Erythroblast (primary cell): ENCODE data around the gene GPD2.

Experiments
- GATA1 ChIP-seq: IDR thresholded peaks from 2 replicates; pipeline ENCODE4 v1.6.1; 2011; ENCODE audit warnings: low read depth, mild to moderate bottlenecking, control low read depth, low read length, moderate library complexity
- POLR2A ChIP-seq: IDR thresholded peaks from 2 replicates; pipeline ENCODE4 v1.6.1; 2011; ENCODE audit warnings: mild to moderate bottlenecking, low read length

DNA sequence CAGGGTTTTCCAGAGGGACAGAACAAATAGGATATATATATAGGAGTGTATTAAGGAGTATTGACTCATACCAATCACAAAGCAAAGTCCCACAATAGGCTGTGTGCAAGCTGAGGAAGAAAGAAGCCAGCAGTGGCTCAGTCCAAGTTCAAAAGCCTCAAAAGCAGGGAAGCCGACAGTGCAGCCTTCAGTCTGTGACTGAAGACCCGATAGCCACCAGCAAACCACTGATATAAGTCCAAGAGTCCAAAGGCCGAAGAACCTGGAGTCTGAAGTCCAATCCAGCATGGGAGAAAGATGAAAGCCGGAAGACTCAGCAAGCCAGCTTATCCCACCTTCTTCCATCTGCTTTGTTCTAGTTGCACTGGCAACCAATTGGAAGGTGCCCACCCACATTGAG lies 39.0 kb upstream of the GPD2 start:
- TF ChIP-seq POLR2A (no peak), GATA1 (no peak)
